H1 (cell line): ENCODE measurements around the gene H2BW2. TPM values are rescaled to one million over a fixed set of nuclear protein-coding genes. Genes with fewer than 3 reads are reported as not detected.

Experiments
- CTCF ChIA-PET: fragments of 300-600 bp; sonication (Branson Sonifier 250); formaldehyde crosslinking; loops from one replicate; lab custom pipeline; 2021; ENCODE audit not compliant: partially characterized antibody; lab: Charles Lee
- POLR2A ChIA-PET: fragments of 300-600 bp; sonication (Branson Sonifier 250); formaldehyde crosslinking; loops from one replicate; lab custom pipeline; 2021; ENCODE audit warnings: inconsistent platforms; ENCODE audit not compliant: partially characterized antibody; lab: Charles Lee
- DNase-seq, 2 experiments: peaks; one replicate each; pipeline versions ENCODE4 v3.0.0 to v3.0.0-alpha.2; 2010 to 2022; ENCODE audit warnings: low spot score in 2 of 2, low read depth in 1 of 2, mixed read lengths in 1 of 2
- FAIRE-seq: peaks from 2 replicates; lab custom pipeline; 2011; peaks lifted over from hg19 to GRCh38; lab: Jason Lieb, UNC
- H2AFZ ChIP-seq: 2 replicates; pipeline ENCODE4 v1.8.1; 2012; ENCODE audit warnings: low read length, inconsistent platforms
- H2AK5ac ChIP-seq: 2 replicates; pipeline ENCODE4 v1.6.1; 2013; ENCODE audit warnings: low read depth, low read length
- H2BK120ac ChIP-seq: replicated peaks from 2 replicates; pipeline ENCODE3; 2013; ENCODE audit warnings: low read depth, low read length, inconsistent platforms
- H2BK12ac ChIP-seq: 2 replicates; pipeline ENCODE4 v1.6.1; 2013; ENCODE audit warnings: low read depth, low read length
- H2BK15ac ChIP-seq: 2 replicates; pipeline ENCODE4 v1.6.1; 2013; ENCODE audit warnings: low read length
- H2BK20ac ChIP-seq: 2 replicates; pipeline ENCODE4 v1.6.1; 2013; ENCODE audit warnings: low read length
- H2BK5ac ChIP-seq: 2 replicates; pipeline ENCODE4 v1.6.1; 2013; ENCODE audit warnings: low read depth, low read length
- H3K14ac ChIP-seq: 2 replicates; pipeline ENCODE4 v1.6.1; 2013; ENCODE audit warnings: inconsistent platforms; ENCODE audit not compliant: insufficient read length
- H3K18ac ChIP-seq: 2 replicates; pipeline ENCODE4 v1.6.1; 2013; ENCODE audit warnings: low read length; ENCODE audit errors: extremely low read depth
- H3K23ac ChIP-seq: 2 replicates; pipeline ENCODE4 v1.6.1; 2013; ENCODE audit warnings: inconsistent platforms; ENCODE audit not compliant: insufficient read length
- H3K23me2 ChIP-seq: 2 replicates; pipeline ENCODE4 v1.6.1; 2013; ENCODE audit warnings: low read depth, low read length
- H3K27ac ChIP-seq: 2 replicates; pipeline ENCODE4 v1.6.1; 2011; ENCODE audit warnings: low read depth, low read length, inconsistent platforms
- H3K27me3 ChIP-seq, 4 experiments: replicated peaks in 1 of 4; 1 replicate in 1 of 4; 2 replicates in 3 of 4; pipeline versions ENCODE4 v1.6.1 to v1.8.1; 2011 to 2013; ENCODE audit warnings: low read length in 3 of 4, mild to moderate bottlenecking in 3 of 4, inconsistent platforms in 2 of 4, mixed read lengths in 2 of 4, moderate library complexity in 1 of 4; ENCODE audit not compliant: control insufficient read depth in 3 of 4, insufficient read depth in 3 of 4; ENCODE audit errors: extremely low read depth in 1 of 4
- H3K36me3 ChIP-seq, 4 experiments: 2 replicates each; pipeline versions ENCODE4 v1.6.1 to v1.8.1; 2011 to 2013; ENCODE audit warnings: mild to moderate bottlenecking in 4 of 4, low read length in 3 of 4, moderate library complexity in 2 of 4, control low read depth in 1 of 4, inconsistent platforms in 1 of 4; ENCODE audit not compliant: insufficient read depth in 4 of 4, control insufficient read depth in 2 of 4
- H3K4ac ChIP-seq: replicated peaks from 2 replicates; pipeline ENCODE3; 2013; ENCODE audit warnings: low read length, low read depth, mixed read lengths, inconsistent platforms; ENCODE audit not compliant: insufficient read length
- H3K4me1 ChIP-seq, 4 experiments: replicated peaks in 1 of 4; 1 replicate in 1 of 4; 2 replicates in 3 of 4; pipeline versions ENCODE4 v1.6.1 to v1.8.1; 2011 to 2013; ENCODE audit warnings: low read length in 3 of 4, inconsistent platforms in 2 of 4, mixed read lengths in 1 of 4; ENCODE audit not compliant: insufficient read depth in 4 of 4, control insufficient read depth in 3 of 4
- H3K4me2 ChIP-seq, 2 experiments: 2 replicates each; pipeline versions ENCODE4 v1.6.1 to v1.8.1; 2011 to 2013; ENCODE audit warnings: low read depth in 2 of 2, low read length in 2 of 2, control low read depth in 1 of 2, inconsistent platforms in 1 of 2, mild to moderate bottlenecking in 1 of 2; ENCODE audit not compliant: insufficient read depth in 1 of 2
- H3K4me3 ChIP-seq, 4 experiments: fragments of 200-600, 300-600 bp in 1 of 4; sonication (generic), shearing (Covaris generic), sonication (Bioruptor Twin) in 1 of 4; 2 replicates each; pipeline versions ENCODE4 v1.5.1 to v1.8.1; 2011 to 2016; ENCODE audit warnings: low read length in 4 of 4, low read depth in 3 of 4, control low read depth in 2 of 4, inconsistent platforms in 2 of 4, mild to moderate bottlenecking in 2 of 4, mixed read lengths in 1 of 4, moderate library complexity in 1 of 4; ENCODE audit not compliant: insufficient read depth in 2 of 4; ENCODE audit errors: extremely low read depth in 1 of 4
- H3K56ac ChIP-seq: replicated peaks from 2 replicates; pipeline ENCODE3; 2013; ENCODE audit warnings: low read depth, mild to moderate bottlenecking, mixed read lengths, low read length, inconsistent platforms; ENCODE audit not compliant: insufficient read length
- H3K79me1 ChIP-seq: 2 replicates; pipeline ENCODE4 v1.6.1; 2013; ENCODE audit warnings: low read depth, low read length, control low read depth
- H3K79me2 ChIP-seq, 2 experiments: 2 replicates each; pipeline versions ENCODE4 v1.6.1 to v1.8.1; 2012 to 2013; ENCODE audit warnings: low read length in 2 of 2, mild to moderate bottlenecking in 2 of 2, inconsistent platforms in 1 of 2; ENCODE audit not compliant: insufficient read depth in 2 of 2, control insufficient read depth in 1 of 2
- H3K9ac ChIP-seq, 4 experiments: replicated peaks in 1 of 4; 1 replicate in 1 of 4; 2 replicates in 3 of 4; pipeline versions ENCODE4 v1.6.1 to v1.8.1; 2011 to 2013; ENCODE audit warnings: low read depth in 3 of 4, low read length in 3 of 4, control low read depth in 2 of 4, mild to moderate bottlenecking in 2 of 4, moderate library complexity in 2 of 4, inconsistent platforms in 1 of 4; ENCODE audit errors: extremely low read depth in 1 of 4
- H3K9me3 ChIP-seq, 2 experiments: 2 replicates each; pipeline versions ENCODE4 v1.6.1 to v1.8.1; 2012 to 2013; ENCODE audit warnings: mild to moderate bottlenecking in 2 of 2, moderate library complexity in 2 of 2, control low read depth in 1 of 2, inconsistent platforms in 1 of 2, low read depth in 1 of 2, low read length in 1 of 2, mixed read lengths in 1 of 2; ENCODE audit not compliant: insufficient read depth in 2 of 2
- H4K20me1 ChIP-seq, 2 experiments: replicated peaks in 1 of 2; 2 replicates each; pipeline versions ENCODE3 to v1.8.1; 2011 to 2013; ENCODE audit warnings: inconsistent platforms in 2 of 2, low read length in 2 of 2, mild to moderate bottlenecking in 1 of 2; ENCODE audit not compliant: insufficient read depth in 2 of 2, control insufficient read depth in 1 of 2
- H4K5ac ChIP-seq: 2 replicates; pipeline ENCODE4 v1.6.1; 2013; ENCODE audit warnings: low read length, low read depth, mixed read lengths, inconsistent platforms; ENCODE audit not compliant: insufficient read length
- H4K8ac ChIP-seq: 2 replicates; pipeline ENCODE4 v1.8.0; 2013; ENCODE audit warnings: mild to moderate bottlenecking, moderate library complexity, low read length, inconsistent platforms; ENCODE audit not compliant: insufficient read depth; ENCODE audit errors: extremely low read depth
- H4K91ac ChIP-seq: replicated peaks from 2 replicates; pipeline ENCODE3; 2013; ENCODE audit warnings: low read length, mixed read lengths, inconsistent platforms; ENCODE audit not compliant: insufficient read length
- CBX5 ChIP-seq: fragments of 300-800, 300-1000 bp; sonication (generic); IDR thresholded peaks from 2 replicates; pipeline ENCODE4 v1.7.1; 2016; ENCODE audit warnings: antibody characterized with exemption, low read length, low read depth
- CEBPB ChIP-seq: IDR thresholded peaks from 2 replicates; pipeline ENCODE4 v1.6.1; 2012; ENCODE audit warnings: low read depth, low read length
- CREB1 ChIP-seq: IDR thresholded peaks from 2 replicates; pipeline ENCODE4 v1.6.1; 2012; ENCODE audit warnings: inconsistent platforms
- HDAC2 ChIP-seq, 2 experiments: fragments of 300-600 bp in 1 of 2; sonication (generic) in 1 of 2; IDR thresholded peaks; 2 replicates each; pipeline ENCODE4 v1.6.1; 2011 to 2012; ENCODE audit warnings: low read depth in 2 of 2, low read length in 2 of 2, mild to moderate bottlenecking in 2 of 2, moderate library complexity in 2 of 2, borderline replicate concordance in 1 of 2, inconsistent platforms in 1 of 2
- KDM1A ChIP-seq: fragments of 200-600, 300-600 bp; sonication (generic); IDR thresholded peaks from 2 replicates; pipeline ENCODE4 v1.7.1; 2016; ENCODE audit warnings: mild to moderate bottlenecking, low read length, borderline replicate concordance
- KDM5A ChIP-seq: fragments of 200-600 bp; IDR thresholded peaks from 2 replicates; pipeline ENCODE4 v1.7.1; 2012; ENCODE audit warnings: mild to moderate bottlenecking, low read length, inconsistent platforms, mixed read lengths
- NRF1 ChIP-seq: IDR thresholded peaks from 2 replicates; pipeline ENCODE4 v1.6.1; 2011; ENCODE audit warnings: mild to moderate bottlenecking, low read depth, low read length, improper control_type of control experiment
- POLR2A ChIP-seq, 2 experiments: IDR thresholded peaks; 1 replicate in 1 of 2; 2 replicates in 1 of 2; pipeline ENCODE4 v1.6.1; 2011; ENCODE audit warnings: low read depth in 2 of 2, low read length in 2 of 2, mild to moderate bottlenecking in 2 of 2; ENCODE audit errors: control extremely low read depth in 1 of 2
- POLR2AphosphoS5 ChIP-seq: IDR thresholded peaks from 2 replicates; pipeline ENCODE4 v1.6.1; 2011; ENCODE audit warnings: low read depth, low read length
- RAD21 ChIP-seq, 2 experiments: IDR thresholded peaks in 1 of 2; conservative IDR thresholded peaks in 1 of 2; 2 replicates each; pipeline ENCODE4 v1.6.1; 2011; ENCODE audit warnings: low read depth in 2 of 2, low read length in 2 of 2, improper control_type of control experiment in 1 of 2, inconsistent platforms in 1 of 2, mild to moderate bottlenecking in 1 of 2, moderate library complexity in 1 of 2
- RFX5 ChIP-seq: IDR thresholded peaks from 2 replicates; pipeline ENCODE4 v1.6.1; 2011; ENCODE audit warnings: low read depth, low read length, improper control_type of control experiment, borderline replicate concordance
- RXRA ChIP-seq: IDR thresholded peaks from 2 replicates; pipeline ENCODE4 v1.6.1; 2011; ENCODE audit warnings: low read depth, mild to moderate bottlenecking, low read length, moderate library complexity; ENCODE audit not compliant: insufficient read depth
- SIN3A ChIP-seq, 2 experiments: IDR thresholded peaks in 1 of 2; conservative IDR thresholded peaks in 1 of 2; 2 replicates each; pipeline ENCODE4 v1.6.1; 2011 to 2012; ENCODE audit warnings: low read length in 2 of 2, improper control_type of control experiment in 1 of 2, low read depth in 1 of 2, mild to moderate bottlenecking in 1 of 2
- SIRT6 ChIP-seq: IDR thresholded peaks from one replicate; pipeline ENCODE4 v1.7.1; 2012; ENCODE audit warnings: low read length, inconsistent platforms
- SIX5 ChIP-seq: IDR thresholded peaks from 2 replicates; pipeline ENCODE4 v1.6.1; 2011; ENCODE audit warnings: mild to moderate bottlenecking, low read depth, low read length
- WGBS, 2 experiments: shearing (Covaris generic) in 1 of 2; methylation state at CpG; one replicate each; pipeline versions ENCODE4 v1.1.6 to v1.1.7; 2013 to 2015; ENCODE audit warnings: low lambda C conversion rate in 2 of 2, mixed read lengths in 2 of 2, inconsistent platforms in 1 of 2, low coverage in 1 of 2, missing lambda C conversion rate in 1 of 2; ENCODE audit not compliant: insufficient replicate concordance in 2 of 2, insufficient coverage in 1 of 2, insufficient read length in 1 of 2; ENCODE audit errors: extremely low coverage in 1 of 2, missing lambda C conversion rate in 1 of 2; 5-methylcytosine and 5-hydroxymethylcytosine counted together
- polyA plus RNA-seq, 7 experiments: library from polyadenylated mRNA; depleted of rRNA in 3 of 7; stranded (reverse) in 5 of 7; unstranded in 2 of 7; fragments of >200 nt in 5 of 7; fragments of 200-250 nt in 2 of 7; gene quantifications; 1 replicate in 5 of 7; 2 replicates in 1 of 7; 4 replicates in 1 of 7; pipeline versions ENCODE4 v1.2.1 to v1.2.3, GENCODE V29; 2011 to 2013; ENCODE audit warnings: missing spikeins in 2 of 7, mixed read lengths in 2 of 7
- total RNA-seq: library from RNA; stranded (reverse); fragmentation: NEBNext Ultra II Directional; extraction: Animal tissue kit (Norgen Biotek cat#: 25700); gene quantifications from 2 replicates; pipeline ENCODE4 v1.2.1, GENCODE V29; 2021

H2BW2 gene
- total and polyA plus RNA-seq, 2 of the 8 experiments (the other 6 are each of a cell fraction or from before 2014, with no cell fraction given) = 0.03 TPM; not detected in 1

- H3K9me3 ChIP-seq = no peaks in the 10 kb centered on the region
- H2BK120ac ChIP-seq = no peak overlapping the region
- H3K4me3 ChIP-seq = no peak overlapping the region
- no peak overlapping the region for H3K56ac ChIP-seq
- H3K4ac ChIP-seq = no peak overlapping the region
- H3K27ac ChIP-seq = no peak overlapping the region
- DNase-seq (no peak), FAIRE-seq (no peak)
- H2AFZ ChIP-seq = no peak overlapping the region
- no peaks in the 10 kb centered on the region for H3K79me1 ChIP-seq
- H3K9ac ChIP-seq = no peak overlapping the region
- no peak overlapping the region for H3K18ac ChIP-seq
- H2BK5ac ChIP-seq = no peak overlapping the region
- no peak overlapping the region for H2BK15ac ChIP-seq
- H2BK20ac ChIP-seq = no peak overlapping the region
- H3K36me3 ChIP-seq = no peaks in the 10 kb centered on the region
- ChIA-PET POLR2A (no interaction called here), CTCF (interaction anchor here (1.2 kb wide), 2 partner anchors 8 to 10 kb away, joined by 3 to 4 read pairs; no protein-coding TSS in a partner anchor)
- H3K4me1 ChIP-seq = no peaks in the 10 kb centered on the region
- no peak overlapping the region for H4K91ac ChIP-seq
- no peak overlapping the region for H4K5ac ChIP-seq
- H3K79me2 ChIP-seq = no peaks in the 10 kb centered on the region
- H3K4me2 ChIP-seq = no peak overlapping the region
- H3K27me3 ChIP-seq = no peaks in the 10 kb centered on the region
- no peaks in the 10 kb centered on the region for H4K20me1 ChIP-seq
- WGBS, 2 experiments = 76% methylated on average over 5 of the region's 5 CpGs; no CpG with 5 or more reads in 1 of the 2 experiments
- no peak overlapping the region for H4K8ac ChIP-seq
- no peak overlapping the region for H3K23ac ChIP-seq
- no peaks in the 10 kb centered on the region for H3K23me2 ChIP-seq
- H2BK12ac ChIP-seq = no peak overlapping the region
- H2AK5ac ChIP-seq = no peak overlapping the region
- no peak overlapping the region for H3K14ac ChIP-seq
- TF ChIP-seq CBX5 = no peak
- no peak for TF ChIP-seq SIN3A (conservative IDR thresholded peaks at IDR 0.05 in 1 of 2, IDR thresholded peaks at IDR 0.05 in 1 of 2; ENCODE audit: low read depth in 1 of 2, low read length in 2 of 2)
- no peak for TF ChIP-seq CREB1
- no peak for TF ChIP-seq CEBPB
- no peak for TF ChIP-seq RXRA
- TF ChIP-seq RAD21 (IDR thresholded peaks at IDR 0.05 in 1 of 2, conservative IDR thresholded peaks at IDR 0.05 in 1 of 2; ENCODE audit: low read depth in 2 of 2, low read length in 2 of 2) = no peak
- no peak for TF ChIP-seq KDM5A
- no peak for TF ChIP-seq HDAC2 (IDR thresholded peaks at IDR 0.05; ENCODE audit: borderline replicate concordance in 1 of 2, low read depth in 2 of 2, low read length in 2 of 2)
- no peak for TF ChIP-seq SIRT6
- TF ChIP-seq RFX5 = no peak
- no peak for TF ChIP-seq POLR2AphosphoS5
- no peak for TF ChIP-seq SIX5
- no peak for TF ChIP-seq NRF1
- TF ChIP-seq POLR2A (IDR thresholded peaks at IDR 0.05; ENCODE audit: control extremely low read depth in 1 of 2, low read depth in 2 of 2, low read length in 2 of 2) = no peak
- TF ChIP-seq KDM1A = no peak
Observed at GRCh38 chrX:104008831-104009230, 30.9 kb upstream of the H2BW2 start.
